ENCODE data around the gene PCSK7.

Gene PCSK7

GRCh38 chr11:117177534-117178209 lies 54.2 kb downstream of the PCSK7 start:
- Histone ChIP-seq H3K79me2 (no peaks in the 10 kb centered on the region), H3K27ac (no peak overlapping the region), H2AFZ (peak overlapping the region; percentile 80), H3K36me3 (ENCODE audit: control insufficient read depth, insufficient read depth, low read length) (no peaks in the 10 kb centered on the region), H3K9ac (no peak overlapping the region), H3K4me1 (peaks cover 15% of the 10 kb centered on the region), H3K9me3 (ENCODE audit: control insufficient read depth, low read length) (no peaks in the 10 kb centered on the region), H3K4me3 (ENCODE audit: low read depth, low read length) (peak overlapping the region; percentile 38), H3K27me3 (ENCODE audit: control insufficient read depth, insufficient read depth, low read length) (no peaks in the 10 kb centered on the region), H3K4me2 (ENCODE audit: low read length) (peak overlapping the region; percentile 44)
- TF ChIP-seq, protein P1, sequence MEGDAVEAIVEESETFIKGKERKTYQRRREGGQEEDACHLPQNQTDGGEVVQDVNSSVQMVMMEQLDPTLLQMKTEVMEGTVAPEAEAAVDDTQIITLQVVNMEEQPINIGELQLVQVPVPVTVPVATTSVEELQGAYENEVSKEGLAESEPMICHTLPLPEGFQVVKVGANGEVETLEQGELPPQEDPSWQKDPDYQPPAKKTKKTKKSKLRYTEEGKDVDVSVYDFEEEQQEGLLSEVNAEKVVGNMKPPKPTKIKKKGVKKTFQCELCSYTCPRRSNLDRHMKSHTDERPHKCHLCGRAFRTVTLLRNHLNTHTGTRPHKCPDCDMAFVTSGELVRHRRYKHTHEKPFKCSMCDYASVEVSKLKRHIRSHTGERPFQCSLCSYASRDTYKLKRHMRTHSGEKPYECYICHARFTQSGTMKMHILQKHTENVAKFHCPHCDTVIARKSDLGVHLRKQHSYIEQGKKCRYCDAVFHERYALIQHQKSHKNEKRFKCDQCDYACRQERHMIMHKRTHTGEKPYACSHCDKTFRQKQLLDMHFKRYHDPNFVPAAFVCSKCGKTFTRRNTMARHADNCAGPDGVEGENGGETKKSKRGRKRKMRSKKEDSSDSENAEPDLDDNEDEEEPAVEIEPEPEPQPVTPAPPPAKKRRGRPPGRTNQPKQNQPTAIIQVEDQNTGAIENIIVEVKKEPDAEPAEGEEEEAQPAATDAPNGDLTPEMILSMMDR (IDR thresholded peaks at IDR 0.05): no peak

DNA sequence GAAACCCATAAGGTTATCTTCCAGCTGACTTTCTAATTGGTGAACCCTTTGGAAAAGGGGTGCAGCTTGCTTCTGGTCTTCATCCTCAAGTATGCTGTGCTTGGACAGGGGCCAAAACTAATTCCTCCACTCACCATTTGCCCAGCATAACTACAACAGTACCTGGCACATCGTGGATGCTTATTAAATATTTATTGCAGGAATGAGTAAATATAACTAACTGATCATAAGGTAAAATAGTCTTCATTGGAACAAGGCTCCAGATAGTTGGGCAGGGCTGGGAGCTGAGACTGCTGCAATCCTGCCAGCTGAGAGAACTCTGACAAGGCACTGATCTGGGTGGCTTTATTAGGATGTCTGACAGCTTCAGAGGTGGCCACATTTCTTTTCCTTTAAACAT lies 55.7 kb downstream of the PCSK7 start:
- H3K79me2 ChIP-seq: no peaks in the 10 kb centered on the region
- no peaks in the 10 kb centered on the region for H3K36me3 ChIP-seq (ENCODE audit: control insufficient read depth, insufficient read depth, low read length)
- TF ChIP-seq, protein P1 (IDR thresholded peaks at IDR 0.05): no peak
- no peak overlapping the region for H3K27ac ChIP-seq
- H3K9ac ChIP-seq: no peak overlapping the region
- no peak overlapping the region for H2AFZ ChIP-seq
- no peak overlapping the region for H3K4me2 ChIP-seq (ENCODE audit: low read length)
- no peaks in the 10 kb centered on the region for H3K27me3 ChIP-seq (ENCODE audit: control insufficient read depth, insufficient read depth, low read length)
- H3K4me3 ChIP-seq (ENCODE audit: low read depth, low read length): no peak overlapping the region
- H3K4me1 ChIP-seq: peaks cover 15% of the 10 kb centered on the region
- H3K9me3 ChIP-seq (ENCODE audit: control insufficient read depth, low read length): no peaks in the 10 kb centered on the region

DNA sequence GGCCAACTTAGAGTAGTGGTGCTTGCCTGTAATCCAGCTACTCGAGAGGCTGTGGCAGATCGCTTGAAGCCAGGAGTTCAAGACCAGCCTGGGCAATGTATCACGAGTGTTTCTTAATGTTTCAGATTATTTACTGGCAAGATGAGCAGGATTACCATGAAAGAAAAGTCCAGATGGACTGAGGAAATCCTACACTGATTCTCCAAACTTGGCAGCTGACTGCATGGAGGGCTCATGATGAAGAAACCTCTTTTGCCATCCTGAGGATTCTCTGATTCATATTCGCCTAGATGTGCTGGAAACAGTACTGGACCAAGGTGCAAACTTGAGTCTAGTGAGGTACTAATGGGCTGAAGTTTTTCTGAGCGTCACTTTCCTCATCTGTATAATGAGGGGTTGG lies 56.1 kb downstream of the PCSK7 start:
- Histone ChIP-seq H3K4me3 (ENCODE audit: low read depth, low read length) (no peak overlapping the region), H3K9me3 (ENCODE audit: control insufficient read depth, low read length) (no peaks in the 10 kb centered on the region), H3K36me3 (ENCODE audit: control insufficient read depth, insufficient read depth, low read length) (no peaks in the 10 kb centered on the region), H3K4me2 (ENCODE audit: low read length) (no peak overlapping the region), H2AFZ (no peak overlapping the region), H3K4me1 (peaks cover 12% of the 10 kb centered on the region), H3K27ac (no peak overlapping the region), H3K79me2 (no peaks in the 10 kb centered on the region), H3K9ac (no peak overlapping the region), H3K27me3 (ENCODE audit: control insufficient read depth, insufficient read depth, low read length) (no peaks in the 10 kb centered on the region)
- TF ChIP-seq, protein P1 (IDR thresholded peaks at IDR 0.05): no peak

GRCh38 chr11:117175104-117175503 lies 56.8 kb downstream of the PCSK7 start:
- Histone ChIP-seq H3K9me3 (ENCODE audit: control insufficient read depth, low read length) (no peaks in the 10 kb centered on the region), H3K9ac (no peak overlapping the region)

More at GRCh38 chr11:117175104-117175503, 56.8 kb downstream of the PCSK7 start:
- H3K36me3 ChIP-seq (ENCODE audit: control insufficient read depth, insufficient read depth, low read length): no peaks in the 10 kb centered on the region
- TF ChIP-seq, protein P1 (IDR thresholded peaks at IDR 0.05): no peak
- H3K79me2 ChIP-seq: no peaks in the 10 kb centered on the region
- H3K4me1 ChIP-seq: peaks cover 6% of the 10 kb centered on the region
- H2AFZ ChIP-seq: no peak overlapping the region
- no peak overlapping the region for H3K4me2 ChIP-seq (ENCODE audit: low read length)
- no peaks in the 10 kb centered on the region for H3K27me3 ChIP-seq (ENCODE audit: control insufficient read depth, insufficient read depth, low read length)
- H3K4me3 ChIP-seq (ENCODE audit: low read depth, low read length): no peak overlapping the region
- no peak overlapping the region for H3K27ac ChIP-seq

All from parathyroid adenoma (tissue), 2 donors.